Activated CD8-positive, alpha-beta memory T cell treated with anti-CD3 and anti-CD28 coated beads, Interleukin-2, amount 50 U/mL, for 24 hours (primary cell): ENCODE data around the gene MCC.

Source experiments
- DNase-seq: peaks from one replicate; pipeline ENCODE4 v3.0.0-alpha.2; 2020; ENCODE audit errors: extremely low read depth

MCC gene

DNA sequence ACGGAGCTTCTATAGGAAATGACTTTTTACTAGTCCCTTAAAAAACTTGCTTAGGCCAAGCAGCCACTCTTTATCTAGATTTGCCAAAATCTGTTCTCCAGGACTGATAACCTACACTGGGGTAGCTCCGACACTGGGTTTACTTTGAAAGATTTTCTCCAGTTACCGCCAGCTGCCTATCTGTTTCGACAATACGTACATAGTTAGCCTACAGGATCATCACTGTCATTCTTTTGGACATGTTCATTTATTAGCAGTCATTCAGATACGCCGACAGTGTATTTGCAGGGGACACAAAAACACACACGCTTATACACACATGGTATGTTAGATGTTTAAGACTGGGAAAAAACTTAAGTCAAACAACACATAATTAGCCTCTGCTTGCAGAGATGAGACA lies 286.0 kb downstream of the MCC start:
- DNase-seq, result no peak

DNA sequence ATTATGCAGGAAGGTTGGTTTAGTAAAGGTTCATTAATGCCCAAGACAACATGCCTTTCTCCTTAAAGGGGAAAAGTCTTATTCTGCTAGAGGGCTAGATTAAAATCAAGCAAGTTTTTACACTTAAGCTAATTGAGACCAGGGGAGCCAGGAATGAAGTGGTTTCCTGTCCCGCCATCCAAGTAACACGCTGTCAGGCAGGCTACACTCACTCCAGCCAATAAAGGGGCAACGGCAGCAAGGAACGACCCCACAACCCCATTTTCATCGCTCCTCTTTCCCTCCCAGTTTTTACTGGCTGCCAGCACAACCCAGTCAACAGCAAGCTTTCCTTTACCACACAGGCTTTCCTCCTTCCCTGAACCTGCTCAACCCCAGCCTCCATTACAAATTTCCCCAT lies 286.5 kb downstream of the MCC start:
- DNase-seq, result no peak

DNA sequence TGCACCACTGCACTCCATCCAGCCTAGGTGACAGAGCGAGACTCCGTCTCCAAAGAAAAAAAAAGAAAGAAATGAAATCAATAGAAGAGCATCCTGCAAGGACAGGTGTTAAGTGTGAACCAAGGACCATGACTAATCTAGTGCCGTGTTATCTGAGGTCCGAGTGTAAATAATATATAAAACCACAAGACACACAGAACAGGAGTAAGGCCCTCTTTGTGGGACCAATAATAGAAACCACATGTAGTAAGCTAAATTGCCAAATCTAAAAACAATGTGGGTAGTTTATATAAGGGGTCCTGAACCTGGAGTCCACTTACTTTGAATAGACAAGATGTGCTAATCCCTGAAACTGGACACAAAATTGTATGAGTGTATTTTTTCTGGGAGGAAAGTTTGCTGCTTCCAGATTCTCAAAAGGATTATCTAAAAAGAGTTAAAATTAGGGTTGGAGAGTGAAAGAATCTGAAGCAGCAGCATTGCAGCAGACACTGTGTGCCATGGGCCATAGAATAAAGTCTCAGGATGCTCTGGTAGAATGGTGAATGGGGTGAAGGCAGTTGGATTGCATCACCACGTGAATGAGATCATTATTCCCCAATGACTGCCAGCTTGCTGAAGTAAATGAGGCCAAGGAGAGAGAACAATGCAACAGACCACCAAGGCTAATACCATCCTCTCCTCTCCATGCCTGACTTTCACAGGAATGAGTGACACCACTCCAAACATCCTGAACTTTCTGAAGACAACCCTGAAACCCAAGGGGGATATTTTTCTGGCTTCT lies 288.9 kb downstream of the MCC start:
- DNase-seq, result no peak

DNA sequence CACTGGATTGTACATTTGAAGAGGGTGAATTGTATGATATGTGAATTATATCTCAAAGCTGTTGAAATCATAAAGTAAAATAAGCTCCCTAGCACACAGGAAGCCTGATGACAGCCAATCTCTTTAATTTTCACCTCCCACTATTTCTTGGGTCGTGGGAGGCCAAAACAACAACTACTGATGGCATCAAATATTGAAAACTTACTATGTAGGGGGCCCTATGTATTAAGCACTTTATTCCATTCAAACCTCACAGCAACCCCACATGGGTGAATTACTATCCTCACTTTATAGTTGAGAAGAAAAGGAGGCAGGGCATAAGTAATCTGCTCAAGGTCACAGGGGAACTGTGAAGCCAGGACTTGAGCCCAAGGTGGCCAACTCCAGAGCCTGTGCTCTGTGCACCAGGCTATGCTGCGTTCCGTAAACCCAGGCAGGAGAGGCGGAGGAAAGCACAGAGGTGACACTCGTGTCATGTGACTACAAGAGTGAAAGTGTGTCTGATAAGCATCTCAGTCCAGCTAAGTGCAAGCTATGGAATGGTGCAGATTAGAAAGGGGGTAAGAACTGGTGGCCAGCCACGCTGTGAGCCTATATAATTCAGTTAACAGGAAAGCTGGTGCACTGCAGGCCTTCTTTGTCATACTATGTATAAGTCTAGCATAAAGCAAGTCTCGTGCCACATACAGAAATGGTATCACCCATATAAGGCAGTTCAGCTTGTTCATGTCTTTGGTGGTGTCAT lies 290.6 kb downstream of the MCC start:
- DNase-seq, result no peak

DNA sequence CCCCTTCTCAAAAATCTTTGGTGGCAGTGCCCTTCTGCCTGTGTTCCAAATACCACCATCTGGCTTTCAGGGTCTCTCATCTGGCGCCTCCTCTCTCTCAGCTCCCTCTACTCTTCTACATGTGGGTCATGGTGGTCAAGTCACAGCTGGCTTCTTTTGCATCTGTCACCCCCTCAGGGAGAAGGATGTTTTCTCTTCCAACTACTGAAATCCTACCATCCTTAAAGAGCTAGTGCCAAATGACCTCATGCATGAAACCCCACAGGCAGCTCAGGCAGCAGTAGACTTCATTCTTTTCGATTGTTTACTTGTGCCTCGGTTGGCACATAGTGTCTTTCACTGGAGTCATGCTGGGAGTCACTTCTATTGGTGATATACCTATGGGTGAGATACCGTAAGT lies 292.5 kb downstream of the MCC start:
- no peak for DNase-seq

DNA sequence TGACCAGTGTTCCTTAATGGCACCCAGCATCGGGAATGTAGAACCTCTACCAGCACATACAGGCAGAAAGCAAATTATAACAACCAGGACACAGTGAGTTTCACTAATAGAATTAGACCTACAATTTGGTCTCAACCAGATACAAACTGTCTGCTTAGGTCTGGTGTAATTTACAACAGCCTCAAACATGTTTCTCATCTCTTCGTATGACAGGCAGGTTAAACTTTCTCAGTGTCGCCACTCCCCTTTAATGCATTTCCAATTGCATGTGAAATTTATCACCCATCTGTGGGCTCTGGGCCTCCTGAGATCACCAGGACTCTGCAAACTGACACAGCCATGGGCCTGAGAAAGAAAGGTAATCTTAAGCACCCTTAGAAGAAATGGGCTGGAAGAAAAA lies 293.0 kb downstream of the MCC start:
- no peak for DNase-seq

DNA sequence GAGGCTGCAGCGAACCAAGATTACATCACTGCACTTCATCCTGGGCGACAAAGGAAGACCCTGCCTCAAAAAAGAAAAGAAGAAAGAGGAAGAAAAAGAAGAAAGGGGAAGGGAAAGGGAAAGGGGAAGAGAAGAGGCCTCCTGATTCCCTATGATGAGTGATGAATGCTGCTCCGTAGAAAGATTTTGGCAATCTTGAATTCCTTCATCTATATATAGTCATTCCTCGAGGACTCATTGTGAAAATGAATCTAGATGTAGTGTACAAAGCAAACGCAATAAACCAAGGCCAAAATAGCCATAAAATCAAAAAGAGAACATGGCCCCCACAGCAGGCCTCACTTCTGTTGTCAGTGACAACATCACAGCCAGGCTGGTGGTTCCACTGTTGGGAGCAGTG lies 293.7 kb downstream of the MCC start:
- no peak for DNase-seq

DNA sequence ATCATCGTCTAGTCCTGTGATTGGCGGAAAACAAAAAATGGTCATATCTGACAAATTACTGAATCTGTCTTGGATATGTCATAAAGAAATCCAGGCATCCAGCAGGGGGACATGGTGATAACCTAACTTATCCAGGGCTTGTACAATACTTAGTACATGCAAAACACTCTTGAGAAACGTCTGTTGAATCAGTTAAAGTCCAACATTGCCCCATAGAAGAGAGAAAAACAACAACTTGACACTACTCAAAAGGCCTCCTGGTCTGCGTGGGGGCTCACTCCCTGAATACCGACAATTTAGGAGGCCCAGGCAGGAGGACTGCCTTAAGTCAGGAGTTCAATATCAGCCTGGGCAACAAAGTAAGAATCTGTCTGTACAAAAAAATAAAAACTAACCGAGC lies 294.1 kb downstream of the MCC start:
- no peak for DNase-seq

DNA sequence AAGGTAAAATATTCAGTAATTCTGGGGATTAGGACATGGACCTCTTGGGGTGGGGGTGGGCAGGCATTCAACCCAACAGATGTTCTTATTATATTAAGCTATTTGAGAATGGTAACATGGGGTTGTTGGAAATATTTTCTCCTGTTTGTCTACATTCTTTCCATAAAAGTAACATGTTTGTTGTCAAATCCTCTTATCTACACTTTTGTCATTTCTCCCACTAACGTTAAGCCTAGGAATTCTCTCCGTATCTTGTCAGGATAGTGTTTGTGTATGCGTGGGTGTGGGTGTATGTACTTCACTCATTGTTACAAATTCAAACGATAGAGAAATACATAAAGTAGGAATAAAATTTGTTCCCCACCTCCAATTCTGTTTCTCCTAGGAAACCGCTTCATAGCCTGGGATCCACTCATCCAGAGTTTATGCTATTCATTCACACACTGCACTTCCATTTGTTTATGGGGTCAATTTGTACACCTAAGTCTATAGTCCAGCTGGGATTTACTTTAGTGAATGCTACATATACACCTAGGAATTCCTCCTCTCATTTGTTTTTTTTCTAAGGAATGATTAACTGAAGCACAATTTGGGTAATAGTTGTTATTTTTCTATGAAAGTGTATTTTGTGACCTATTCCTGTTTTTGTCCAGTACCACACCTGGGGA lies 294.8 kb downstream of the MCC start:
- no peak for DNase-seq

DNA sequence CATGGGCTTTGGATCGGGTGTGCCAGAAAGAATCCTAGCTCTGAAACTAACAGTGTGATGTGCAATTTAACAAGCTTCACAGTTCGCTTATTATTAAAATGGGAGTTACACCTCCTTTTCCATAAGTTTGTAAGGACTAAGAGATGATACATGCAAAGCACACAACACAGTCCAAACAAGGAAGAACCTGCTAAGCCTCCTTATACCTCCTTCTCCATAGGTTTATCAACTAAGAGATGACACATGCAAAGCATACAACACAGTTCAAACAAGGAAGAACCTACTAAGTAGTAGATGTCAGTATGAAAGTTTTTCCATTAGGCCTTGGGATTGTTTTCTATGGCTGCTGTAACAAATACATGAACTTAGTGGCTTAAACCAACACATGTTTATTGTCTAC lies 295.7 kb downstream of the MCC start:
- DNase-seq, result no peak

DNA sequence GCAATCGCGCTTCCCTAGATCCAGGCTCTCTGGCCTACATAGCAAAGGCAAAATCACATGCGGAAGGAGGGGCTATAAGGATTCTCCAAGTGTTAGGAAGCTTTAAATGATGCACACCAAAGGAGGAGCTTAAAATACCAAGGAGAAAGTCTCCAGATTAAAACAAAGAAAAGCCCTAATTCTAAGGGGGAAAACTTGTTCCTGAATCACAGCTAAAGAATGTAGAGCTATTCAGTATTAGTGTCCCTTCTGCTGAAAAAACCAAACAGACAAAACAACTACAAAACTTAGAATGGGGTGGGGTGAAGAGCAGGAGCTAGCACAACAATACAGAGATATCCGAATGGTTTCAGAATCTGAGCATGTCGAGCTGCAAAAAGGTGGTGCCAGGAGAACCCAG lies 297.9 kb downstream of the MCC start:
- no peak for DNase-seq

DNA sequence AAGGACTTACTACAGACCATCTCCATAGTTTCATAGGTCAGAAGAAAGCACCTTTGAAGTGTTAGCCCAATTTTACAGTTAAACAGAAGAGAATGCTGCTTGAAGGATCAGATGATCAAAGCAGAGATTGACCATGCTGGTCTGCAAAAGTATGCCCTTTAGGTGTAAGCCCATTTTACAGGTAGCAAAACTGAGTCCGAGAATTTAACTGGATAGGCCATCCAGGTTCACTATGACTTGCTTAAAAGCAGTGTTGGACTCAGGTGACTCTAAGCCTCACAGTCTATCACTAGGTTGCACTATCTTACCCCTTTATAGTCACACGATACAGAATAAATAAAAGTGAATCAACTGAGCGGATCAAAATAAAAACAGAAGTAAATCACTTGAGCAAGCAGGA lies 299.0 kb downstream of the MCC start:
- no peak for DNase-seq

DNA sequence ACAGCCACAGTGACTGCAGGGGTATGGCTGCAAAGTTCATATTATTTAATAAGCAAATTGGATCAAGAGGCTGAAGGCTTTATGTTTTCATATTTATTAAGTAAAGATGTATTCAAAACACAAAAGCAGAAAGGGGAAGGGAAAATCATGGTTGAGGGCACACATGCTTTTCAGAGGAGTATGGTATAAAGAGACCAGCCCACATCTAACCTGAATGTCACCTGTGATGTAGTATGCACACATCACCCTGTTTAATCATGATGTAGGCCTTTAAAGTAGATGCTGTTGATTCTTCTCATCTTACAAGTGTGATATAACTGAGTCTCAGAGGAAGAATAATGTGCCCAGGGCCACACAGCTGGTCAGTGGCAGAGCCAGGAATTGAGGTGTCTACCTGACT lies 299.8 kb downstream of the MCC start:
- no peak for DNase-seq

DNA sequence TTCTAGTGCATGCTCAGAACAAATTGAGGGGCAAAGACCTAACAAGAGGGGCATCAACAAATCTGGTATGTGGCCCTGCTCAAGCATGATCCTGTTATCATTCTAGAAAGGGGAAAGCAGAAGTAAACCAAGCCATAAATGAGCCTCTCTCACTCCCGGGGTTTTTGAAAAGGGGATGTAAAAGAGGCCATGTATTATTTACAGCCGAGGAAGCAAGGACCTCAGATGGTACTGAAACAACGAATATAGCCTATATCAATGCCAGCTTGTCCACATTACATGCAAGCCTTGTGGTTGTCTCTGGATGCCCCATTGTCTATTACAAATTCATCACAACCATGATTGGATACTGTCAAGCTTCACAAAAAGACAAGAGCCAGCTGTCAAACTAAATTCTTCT lies 300.3 kb downstream of the MCC start:
- DNase-seq, result no peak

DNA sequence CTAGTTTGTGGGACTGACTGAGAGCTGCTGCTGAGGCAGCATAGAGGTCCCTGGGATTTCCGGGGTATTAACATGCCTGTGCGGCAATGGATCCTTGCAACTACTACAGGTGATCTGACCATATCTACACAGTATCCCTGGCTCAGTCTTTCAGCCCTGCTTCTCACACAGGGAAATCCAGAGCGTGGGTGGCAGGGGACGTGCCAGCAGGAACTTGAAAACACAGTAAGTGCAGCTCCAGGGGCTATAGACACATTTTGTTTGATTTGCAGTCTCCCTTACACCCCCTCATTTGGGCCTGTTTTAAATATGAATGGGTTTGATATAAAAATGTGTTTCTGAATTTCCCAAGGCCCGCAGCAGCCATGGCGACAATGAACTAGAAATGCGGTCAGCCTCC lies 302.2 kb downstream of the MCC start:
- DNase-seq, result no peak

DNA sequence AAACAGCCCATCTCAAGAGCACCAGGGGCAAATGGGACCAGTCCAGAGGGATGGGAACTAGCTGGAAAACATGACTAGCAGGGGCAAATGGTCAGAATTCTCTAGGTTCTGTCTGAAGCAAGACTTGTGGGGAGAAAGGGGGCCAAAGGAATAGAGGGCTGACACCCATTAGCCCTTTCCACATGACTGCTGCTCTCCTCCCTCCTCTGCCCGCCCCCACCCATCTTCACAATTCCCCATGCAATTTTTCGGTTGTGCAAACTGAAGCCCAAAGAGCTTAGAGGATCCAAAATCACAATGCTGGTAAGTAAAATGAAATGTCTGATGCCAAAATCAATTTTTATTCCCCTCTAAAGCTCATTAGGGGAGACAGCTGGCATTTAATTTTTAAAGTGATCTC lies 304.6 kb downstream of the MCC start:
- no peak for DNase-seq

DNA sequence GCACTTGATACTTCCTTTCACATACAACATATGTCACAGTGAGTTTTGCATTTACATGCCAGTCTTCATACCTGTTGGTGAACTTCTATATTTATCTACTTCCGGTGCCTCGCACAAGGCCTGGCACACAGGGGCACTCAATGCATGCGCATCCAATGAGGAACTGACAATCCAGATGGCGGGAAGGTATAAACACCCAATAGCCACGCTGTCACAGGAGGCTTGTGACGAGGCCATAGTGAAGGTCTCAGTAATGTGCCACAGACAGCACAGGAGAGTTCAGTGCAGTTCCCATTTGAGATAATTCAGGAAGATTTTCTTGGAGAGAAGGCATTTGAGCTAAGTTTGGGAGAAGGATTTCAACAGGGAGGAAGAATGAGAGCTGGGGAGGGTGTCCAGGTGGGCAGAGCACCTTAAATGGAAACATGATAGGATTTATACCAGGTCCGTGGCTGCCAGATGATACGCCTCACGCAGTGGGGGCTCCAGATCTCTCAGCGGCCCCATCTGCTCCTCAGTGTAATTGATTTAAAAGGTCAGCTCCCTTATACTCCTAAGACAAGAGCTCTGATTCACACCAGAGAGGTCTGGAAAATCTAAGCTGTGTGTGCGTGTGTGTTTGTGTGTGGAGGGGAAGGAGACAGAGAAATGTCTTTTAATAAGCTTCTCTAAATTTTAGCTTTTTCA lies 305.5 kb downstream of the MCC start:
- DNase-seq, result no peak

DNA sequence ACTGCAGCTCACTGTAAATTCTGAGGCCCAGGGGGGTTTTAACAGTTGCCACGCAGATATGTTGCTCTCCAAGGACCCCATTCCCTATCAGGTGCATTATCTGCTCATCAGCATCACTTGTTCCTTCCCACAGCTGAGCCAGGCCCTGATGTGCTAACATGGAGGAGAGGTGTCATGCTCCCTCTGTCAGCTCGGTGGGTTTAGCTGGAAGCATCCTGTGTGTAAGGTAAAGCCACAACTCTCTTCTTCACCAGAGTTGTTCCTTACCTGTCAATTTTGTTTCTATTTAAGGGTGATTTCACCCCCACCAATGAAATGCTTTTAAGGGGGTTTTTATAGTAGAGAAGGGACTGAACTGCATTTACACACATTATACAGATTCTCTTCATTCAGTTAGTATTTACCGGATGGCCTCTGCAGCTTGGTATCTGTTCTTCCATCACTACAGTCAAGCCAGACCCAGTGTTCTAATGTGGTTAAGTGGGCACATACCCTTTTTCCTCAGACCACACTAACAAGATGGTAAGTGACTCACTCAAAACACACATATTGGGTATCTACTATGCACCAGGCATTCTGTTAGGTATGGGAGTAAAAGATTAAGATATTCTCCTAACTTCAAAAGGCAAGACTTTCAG lies 306.3 kb downstream of the MCC start:
- no peak for DNase-seq

DNA sequence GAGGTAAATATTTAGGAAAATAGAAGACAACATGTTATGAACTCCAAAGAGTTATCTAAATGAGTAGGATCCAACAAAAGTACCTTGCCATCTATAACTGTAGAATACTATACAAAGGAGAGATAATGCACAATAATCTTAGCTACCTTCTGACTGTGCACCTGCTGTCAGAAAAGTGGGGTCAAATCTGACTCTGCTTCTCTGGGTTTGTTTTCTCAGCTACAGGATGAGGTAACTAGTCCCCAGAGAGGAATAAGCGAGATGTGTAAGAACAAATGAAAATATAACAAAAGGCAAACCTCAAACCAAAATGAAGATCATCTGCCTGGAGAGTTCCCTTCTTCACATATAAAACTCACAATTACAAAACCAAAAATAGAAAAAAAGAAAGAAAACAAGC lies 306.8 kb downstream of the MCC start:
- no peak for DNase-seq

DNA sequence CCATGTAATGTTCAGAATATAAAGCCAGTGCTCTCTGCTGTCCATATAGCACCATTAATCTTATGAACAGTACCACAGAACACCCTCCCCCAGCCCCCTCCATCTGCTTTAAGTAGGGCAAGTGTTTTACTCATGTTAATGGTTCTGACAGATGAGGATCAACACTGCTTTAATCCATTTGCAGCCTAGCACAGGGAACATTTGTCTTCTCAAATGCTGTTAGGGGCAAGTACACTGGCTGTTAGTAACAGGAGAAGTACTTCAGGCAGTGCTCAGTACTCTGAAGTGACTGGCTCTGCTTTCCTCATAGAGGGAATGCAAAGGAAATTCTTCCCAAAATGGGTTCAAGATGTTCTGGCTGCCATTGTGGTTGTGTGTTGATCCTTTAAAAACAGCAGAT lies 309.1 kb downstream of the MCC start:
- no peak for DNase-seq

DNA sequence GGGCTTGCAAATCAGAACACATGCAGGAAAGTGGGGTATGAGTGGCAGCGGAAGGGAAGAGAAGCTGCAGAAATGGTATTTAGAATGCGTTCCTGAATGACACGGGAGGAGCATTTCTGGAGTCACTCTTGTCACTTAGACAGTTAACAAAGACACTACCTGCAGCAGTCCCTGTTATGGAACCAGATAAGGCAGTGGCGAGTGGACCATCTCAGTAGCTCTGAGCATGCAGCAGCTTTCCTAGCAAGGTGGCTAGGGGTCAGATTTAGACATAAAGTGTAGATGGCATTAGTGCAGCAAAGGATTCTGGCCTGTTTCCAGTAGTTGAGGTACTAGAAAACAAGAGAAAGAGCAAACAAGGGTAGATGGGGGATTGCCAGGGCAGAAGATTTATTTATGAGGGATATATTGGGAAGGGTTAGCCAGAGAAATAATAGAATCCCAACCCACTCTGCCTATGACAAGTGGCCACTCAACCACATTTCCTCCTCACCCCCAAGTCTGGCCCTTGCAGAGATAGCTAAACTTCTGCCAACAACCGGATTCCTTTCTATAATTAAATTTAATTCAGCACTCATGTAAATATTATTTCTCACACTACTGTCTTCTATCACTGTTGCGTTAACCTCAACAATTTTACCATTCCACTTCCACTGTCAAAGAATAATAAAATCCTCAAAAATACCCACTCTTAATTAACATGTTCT lies 310.0 kb downstream of the MCC start:
- DNase-seq, result no peak
